ENCODE measurements around the gene ERCC6. TPM values are rescaled to one million over a fixed set of nuclear protein-coding genes. Genes with fewer than 3 reads are reported as not detected.
A peak's percentile ranks its signal among the peaks of the same experiment; 100 is the strongest.

Gene ERCC6
- total RNA-seq, 1 donor from 2014 or later = 46.2 TPM

- intact Hi-C loops (cut with micrococcal nuclease) = no loop called here
- ChIA-PET CTCF (no interaction called here), POLR2A (no interaction called here)
- H3K4me3 Mint-ChIP-seq = no peak overlapping the region
- H3K27ac Mint-ChIP-seq = peak overlapping the region; percentile 70
- no peaks in the 10 kb centered on the region for H3K27me3 Mint-ChIP-seq
- no peak for TF ChIP-seq CTCF (IDR thresholded peaks at IDR 0.05)
- DNase-seq (no peak), ATAC-seq (ENCODE audit: low read depth) (peak; percentile 34)
- peaks cover 22% of the 10 kb centered on the region for H3K36me3 Mint-ChIP-seq (ENCODE audit: low read depth)
- peaks cover 20% of the 10 kb centered on the region for H3K4me1 Mint-ChIP-seq
- no peaks in the 10 kb centered on the region for H3K9me3 Mint-ChIP-seq
Observed at GRCh38 chr10:49508654-49509053, 30.3 kb downstream of the ERCC6 start.

GRCh38 chr10:49508249-49508648 is 30.7 kb downstream of the ERCC6 start:
- TF ChIP-seq CTCF (IDR thresholded peaks at IDR 0.05) = no peak
- peaks cover 20% of the 10 kb centered on the region for H3K4me1 Mint-ChIP-seq
- H3K9me3 Mint-ChIP-seq = no peaks in the 10 kb centered on the region
- H3K27me3 Mint-ChIP-seq = no peaks in the 10 kb centered on the region
- CTCF ChIA-PET = no interaction called here
- POLR2A ChIA-PET = no interaction called here
- peaks cover 24% of the 10 kb centered on the region for H3K36me3 Mint-ChIP-seq (ENCODE audit: low read depth)
- ATAC-seq (ENCODE audit: low read depth) (no peak), DNase-seq (no peak)
- intact Hi-C loops (cut with micrococcal nuclease) = no loop called here
- no peak overlapping the region for H3K4me3 Mint-ChIP-seq
- H3K27ac Mint-ChIP-seq = peak overlapping the region; percentile 70

- ATAC-seq (ENCODE audit: low read depth) (no peak), DNase-seq (no peak)
- intact Hi-C loops (cut with micrococcal nuclease) = no loop called here
- Mint-ChIP-seq H3K27me3 (no peaks in the 10 kb centered on the region), H3K4me3 (no peak overlapping the region), H3K9me3 (no peaks in the 10 kb centered on the region), H3K4me1 (peaks cover 20% of the 10 kb centered on the region), H3K27ac (no peak overlapping the region), H3K36me3 (ENCODE audit: low read depth) (peaks cover 39% of the 10 kb centered on the region)
- ChIA-PET POLR2A (no interaction called here), CTCF (no interaction called here)
- no peak for TF ChIP-seq CTCF (IDR thresholded peaks at IDR 0.05)
Observed at GRCh38 chr10:49505589-49505988, 33.3 kb downstream of the ERCC6 start.

- Mint-ChIP-seq H3K27me3 (no peaks in the 10 kb centered on the region), H3K9me3 (no peaks in the 10 kb centered on the region), H3K4me3 (no peak overlapping the region), H3K27ac (no peak overlapping the region), H3K4me1 (peaks cover 20% of the 10 kb centered on the region), H3K36me3 (ENCODE audit: low read depth) (peaks cover 44% of the 10 kb centered on the region)
- CTCF ChIA-PET = interaction anchor here (1.0 kb wide), 1 partner anchor 97 kb away, joined by 4 read pairs; no protein-coding TSS in a partner anchor
- POLR2A ChIA-PET = no interaction called here
- no peak for TF ChIP-seq CTCF (IDR thresholded peaks at IDR 0.05)
- no peak for ATAC-seq (ENCODE audit: low read depth)
- intact Hi-C loops (cut with micrococcal nuclease) = no loop called here
- DNase-seq = no peak
Observed at GRCh38 chr10:49505076-49505475, 33.8 kb downstream of the ERCC6 start.

- Mint-ChIP-seq H3K27ac (no peak overlapping the region), H3K4me3 (no peak overlapping the region), H3K9me3 (no peaks in the 10 kb centered on the region), H3K36me3 (ENCODE audit: low read depth) (peaks cover 45% of the 10 kb centered on the region), H3K4me1 (peaks cover 20% of the 10 kb centered on the region), H3K27me3 (no peaks in the 10 kb centered on the region)
- POLR2A ChIA-PET = no interaction called here
- DNase-seq (no peak), ATAC-seq (ENCODE audit: low read depth) (no peak)
- CTCF ChIA-PET = interaction anchor here (1.0 kb wide), 1 partner anchor 97 kb away, joined by 4 read pairs; no protein-coding TSS in a partner anchor
- no peak for TF ChIP-seq CTCF (IDR thresholded peaks at IDR 0.05)
- intact Hi-C loops (cut with micrococcal nuclease) = no loop called here
Observed at GRCh38 chr10:49504528-49504927, 34.4 kb downstream of the ERCC6 start.
